ENCODE data around the gene GFPT1.

The GFPT1 gene

GRCh38 chr2:69299772-69300516 is 87.1 kb downstream of the GFPT1 start:
- H3K9me3 Mint-ChIP-seq, result no peaks in the 10 kb centered on the region

GRCh38 chr2:69298862-69299261 is 88.2 kb downstream of the GFPT1 start:
- Mint-ChIP-seq H3K27ac (no peak overlapping the region), H3K4me3 (no peak overlapping the region), H3K36me3 (ENCODE audit: low read depth) (no peaks in the 10 kb centered on the region), H3K4me1 (ENCODE audit: low read depth) (no peaks in the 10 kb centered on the region), H3K9me3 (no peaks in the 10 kb centered on the region), H3K27me3 (ENCODE audit: low read depth) (peaks cover 36% of the 10 kb centered on the region)

More at GRCh38 chr2:69299772-69300516, 87.1 kb downstream of the GFPT1 start:
- Mint-ChIP-seq H3K36me3 (ENCODE audit: low read depth) (no peaks in the 10 kb centered on the region), H3K4me3 (no peak overlapping the region), H3K27me3 (ENCODE audit: low read depth) (peaks cover 41% of the 10 kb centered on the region), H3K27ac (no peak overlapping the region), H3K4me1 (ENCODE audit: low read depth) (no peaks in the 10 kb centered on the region)

GRCh38 chr2:69298261-69298660 is 88.8 kb downstream of the GFPT1 start:
- no peaks in the 10 kb centered on the region for H3K36me3 Mint-ChIP-seq (ENCODE audit: low read depth)
- no peak overlapping the region for H3K27ac Mint-ChIP-seq
- no peak overlapping the region for H3K4me3 Mint-ChIP-seq
- peaks cover 31% of the 10 kb centered on the region for H3K27me3 Mint-ChIP-seq (ENCODE audit: low read depth)
- no peaks in the 10 kb centered on the region for H3K9me3 Mint-ChIP-seq
- no peaks in the 10 kb centered on the region for H3K4me1 Mint-ChIP-seq (ENCODE audit: low read depth)

GRCh38 chr2:69297216-69297615 is 89.8 kb downstream of the GFPT1 start:
- no peaks in the 10 kb centered on the region for H3K4me1 Mint-ChIP-seq (ENCODE audit: low read depth)
- no peaks in the 10 kb centered on the region for H3K9me3 Mint-ChIP-seq
- no peak overlapping the region for H3K4me3 Mint-ChIP-seq
- no peaks in the 10 kb centered on the region for H3K36me3 Mint-ChIP-seq (ENCODE audit: low read depth)
- peaks cover 24% of the 10 kb centered on the region for H3K27me3 Mint-ChIP-seq (ENCODE audit: low read depth)
- no peak overlapping the region for H3K27ac Mint-ChIP-seq

GRCh38 chr2:69296421-69296820 is 90.6 kb downstream of the GFPT1 start:
- Mint-ChIP-seq H3K4me3 (no peak overlapping the region), H3K27ac (no peak overlapping the region), H3K27me3 (ENCODE audit: low read depth) (peaks cover 16% of the 10 kb centered on the region), H3K36me3 (ENCODE audit: low read depth) (no peaks in the 10 kb centered on the region), H3K4me1 (ENCODE audit: low read depth) (no peaks in the 10 kb centered on the region), H3K9me3 (no peaks in the 10 kb centered on the region)

DNA sequence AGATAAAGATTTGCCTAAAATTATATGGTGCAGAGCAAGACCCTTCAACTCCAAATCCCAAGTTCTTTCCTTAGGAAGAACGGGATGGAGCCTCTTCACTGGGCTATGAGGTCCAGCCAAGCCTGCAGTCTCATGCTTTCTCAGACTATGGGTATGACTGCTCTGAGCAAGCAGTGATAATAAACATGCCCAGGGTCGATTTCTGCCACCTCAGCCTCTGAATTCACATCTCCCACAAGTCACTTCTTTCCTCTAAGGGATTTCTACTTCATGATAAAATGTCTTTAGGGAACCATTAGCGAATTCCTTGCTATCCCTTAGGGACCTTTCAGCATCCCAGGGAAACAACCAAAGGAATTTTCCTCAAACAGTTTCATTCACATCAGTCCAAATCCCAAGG is 94.8 kb downstream of the GFPT1 start:
- H3K27me3 Mint-ChIP-seq (ENCODE audit: low read depth), result peaks cover 23% of the 10 kb centered on the region
- H3K27ac Mint-ChIP-seq, result no peak overlapping the region
- H3K4me3 Mint-ChIP-seq, result no peak overlapping the region
- no peaks in the 10 kb centered on the region for H3K4me1 Mint-ChIP-seq (ENCODE audit: low read depth)
- H3K9me3 Mint-ChIP-seq, result no peaks in the 10 kb centered on the region
- no peaks in the 10 kb centered on the region for H3K36me3 Mint-ChIP-seq (ENCODE audit: low read depth)

GRCh38 chr2:69291721-69292120 is 95.3 kb downstream of the GFPT1 start:
- Mint-ChIP-seq H3K27ac (no peak overlapping the region), H3K4me1 (ENCODE audit: low read depth) (no peaks in the 10 kb centered on the region), H3K27me3 (ENCODE audit: low read depth) (peaks cover 23% of the 10 kb centered on the region), H3K9me3 (no peaks in the 10 kb centered on the region), H3K4me3 (no peak overlapping the region), H3K36me3 (ENCODE audit: low read depth) (no peaks in the 10 kb centered on the region)

GRCh38 chr2:69291004-69291650 is 95.9 kb downstream of the GFPT1 start:
- H3K4me1 Mint-ChIP-seq (ENCODE audit: low read depth), result no peaks in the 10 kb centered on the region
- H3K9me3 Mint-ChIP-seq, result no peaks in the 10 kb centered on the region
- H3K27me3 Mint-ChIP-seq (ENCODE audit: low read depth), result peaks cover 23% of the 10 kb centered on the region
- no peak overlapping the region for H3K4me3 Mint-ChIP-seq
- H3K27ac Mint-ChIP-seq, result no peak overlapping the region
- H3K36me3 Mint-ChIP-seq (ENCODE audit: low read depth), result no peaks in the 10 kb centered on the region

DNA sequence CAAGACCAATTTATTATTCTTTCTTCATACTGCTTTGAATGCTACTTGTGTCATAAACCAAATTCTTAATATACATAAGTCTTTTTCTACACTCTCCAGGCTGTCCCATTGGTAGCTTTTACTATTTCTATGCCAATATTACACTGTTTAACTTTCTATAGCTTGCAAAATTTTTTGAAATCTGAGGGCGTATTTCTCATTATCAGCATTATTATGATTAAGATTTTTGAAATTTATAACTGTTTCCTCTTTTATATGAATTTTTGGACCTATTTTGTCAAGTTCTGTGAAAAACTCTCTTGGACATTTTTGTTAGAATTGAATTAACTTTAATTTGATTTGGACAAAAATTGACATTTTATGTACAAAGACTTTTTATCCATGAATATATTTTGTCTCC is 98.6 kb downstream of the GFPT1 start:
- Mint-ChIP-seq H3K36me3 (ENCODE audit: low read depth) (no peaks in the 10 kb centered on the region), H3K9me3 (no peaks in the 10 kb centered on the region), H3K27me3 (ENCODE audit: low read depth) (peaks cover 17% of the 10 kb centered on the region), H3K27ac (no peak overlapping the region), H3K4me3 (no peak overlapping the region), H3K4me1 (ENCODE audit: low read depth) (no peaks in the 10 kb centered on the region)

DNA sequence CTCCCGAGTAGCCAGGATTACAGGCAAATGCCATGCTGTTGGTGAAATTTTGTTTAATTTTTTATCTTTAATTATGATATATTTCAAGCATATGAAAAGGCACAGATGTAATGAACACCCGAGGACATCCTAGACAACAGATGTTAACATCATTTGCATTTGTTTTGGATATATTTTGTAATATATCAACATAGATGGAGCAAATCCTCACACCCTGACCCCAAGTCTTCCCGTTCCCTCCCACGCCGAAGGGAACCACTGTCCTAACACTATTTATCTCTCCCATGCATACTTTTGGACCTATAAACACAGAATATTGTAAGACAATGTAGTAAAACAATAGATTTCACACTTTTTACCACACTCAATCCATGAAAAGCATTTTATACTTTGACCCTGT is 99.5 kb downstream of the GFPT1 start:
- no peaks in the 10 kb centered on the region for H3K4me1 Mint-ChIP-seq (ENCODE audit: low read depth)
- no peaks in the 10 kb centered on the region for H3K9me3 Mint-ChIP-seq
- H3K27me3 Mint-ChIP-seq (ENCODE audit: low read depth), result peaks cover 17% of the 10 kb centered on the region
- no peak overlapping the region for H3K4me3 Mint-ChIP-seq
- H3K27ac Mint-ChIP-seq, result no peak overlapping the region
- H3K36me3 Mint-ChIP-seq (ENCODE audit: low read depth), result no peaks in the 10 kb centered on the region

- H3K27ac Mint-ChIP-seq, result no peak overlapping the region
These were observed 101.6 kb downstream of the GFPT1 start for GRCh38 chr2:69285379-69285894.

GRCh38 chr2:69280796-69281412 is 106.1 kb downstream of the GFPT1 start:
- no peaks in the 10 kb centered on the region for H3K36me3 Mint-ChIP-seq (ENCODE audit: low read depth)

More at GRCh38 chr2:69285379-69285894, 101.6 kb downstream of the GFPT1 start:
- no peaks in the 10 kb centered on the region for H3K9me3 Mint-ChIP-seq
- H3K36me3 Mint-ChIP-seq (ENCODE audit: low read depth), result no peaks in the 10 kb centered on the region
- H3K4me1 Mint-ChIP-seq (ENCODE audit: low read depth), result no peaks in the 10 kb centered on the region
- H3K4me3 Mint-ChIP-seq, result no peak overlapping the region
- H3K27me3 Mint-ChIP-seq (ENCODE audit: low read depth), result peaks cover 9% of the 10 kb centered on the region

DNA sequence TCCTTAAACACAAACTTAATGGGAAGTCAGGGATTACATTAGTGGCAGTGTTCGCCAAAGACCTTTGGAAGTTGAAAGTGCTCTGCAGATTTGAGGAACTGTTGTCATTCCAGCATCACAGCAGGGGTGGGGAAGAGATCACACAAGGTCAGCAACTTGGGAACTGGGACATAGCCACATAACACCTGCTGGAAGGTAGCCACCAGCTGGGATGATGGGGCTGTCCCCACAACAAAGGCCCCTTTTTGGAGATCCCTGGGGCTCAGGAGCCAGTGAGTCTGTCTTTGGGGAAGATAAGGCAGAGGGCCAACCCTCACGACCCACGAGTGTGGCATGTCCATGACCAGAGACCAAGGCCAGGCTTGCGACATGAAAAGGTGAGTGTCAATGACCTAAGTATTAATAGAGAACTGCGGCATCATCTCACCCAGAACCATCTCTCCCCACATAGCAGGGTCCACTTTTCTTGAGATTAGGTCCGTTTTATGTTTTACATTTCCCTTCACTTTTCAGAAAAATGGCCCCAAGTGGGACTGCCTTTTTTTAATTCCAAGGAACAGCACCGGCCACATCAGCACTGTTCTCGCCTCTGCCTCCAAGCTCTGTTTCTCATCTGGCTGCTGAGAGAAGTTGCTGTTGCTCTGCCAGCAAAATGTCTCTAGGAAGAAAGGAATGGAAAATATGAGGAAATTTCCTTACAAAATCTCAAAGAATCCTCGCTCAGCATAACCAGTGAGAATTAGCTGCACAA is 106.9 kb downstream of the GFPT1 start:
- Mint-ChIP-seq H3K27ac (no peak overlapping the region), H3K36me3 (ENCODE audit: low read depth) (no peaks in the 10 kb centered on the region), H3K4me3 (no peak overlapping the region), H3K4me1 (ENCODE audit: low read depth) (no peaks in the 10 kb centered on the region), H3K9me3 (no peaks in the 10 kb centered on the region), H3K27me3 (ENCODE audit: low read depth) (peaks cover 28% of the 10 kb centered on the region)

More at GRCh38 chr2:69280796-69281412, 106.1 kb downstream of the GFPT1 start:
- no peak overlapping the region for H3K27ac Mint-ChIP-seq
- peaks cover 22% of the 10 kb centered on the region for H3K27me3 Mint-ChIP-seq (ENCODE audit: low read depth)
- H3K4me1 Mint-ChIP-seq (ENCODE audit: low read depth), result no peaks in the 10 kb centered on the region
- H3K9me3 Mint-ChIP-seq, result no peaks in the 10 kb centered on the region
- no peak overlapping the region for H3K4me3 Mint-ChIP-seq

DNA sequence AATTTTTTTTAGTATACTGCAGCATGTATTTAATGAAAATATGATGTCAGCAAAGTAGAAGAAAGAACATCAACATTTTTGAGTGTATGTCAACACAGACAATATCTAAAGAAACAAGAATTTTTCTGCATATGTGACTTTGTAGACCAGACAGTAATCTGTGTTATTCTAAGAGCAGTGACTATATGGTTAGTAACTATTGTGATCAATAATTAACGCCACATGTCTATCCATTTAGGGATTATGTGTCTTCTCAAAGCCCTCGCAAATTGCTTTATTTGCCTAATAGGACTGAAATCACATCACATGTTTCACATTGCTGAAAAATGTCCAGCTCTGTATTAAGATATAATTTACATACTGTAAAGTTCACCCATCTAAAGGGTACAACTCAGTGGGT is 107.8 kb downstream of the GFPT1 start:
- H3K4me1 Mint-ChIP-seq (ENCODE audit: low read depth), result no peaks in the 10 kb centered on the region
- H3K9me3 Mint-ChIP-seq, result no peaks in the 10 kb centered on the region
- H3K27me3 Mint-ChIP-seq (ENCODE audit: low read depth), result peaks cover 28% of the 10 kb centered on the region
- no peaks in the 10 kb centered on the region for H3K36me3 Mint-ChIP-seq (ENCODE audit: low read depth)
- no peak overlapping the region for H3K4me3 Mint-ChIP-seq
- H3K27ac Mint-ChIP-seq, result no peak overlapping the region

Data from T-helper 1 cell treated with Interleukin-12 subunit alpha and Interleukin-12 subunit beta and Interleukin-4 antibody, amounts not matched to agents 30 μg/mL and 1 μg/mL, for 36 hours (primary cell).